Adrenal gland (tissue), 12 donors: ENCODE measurements around the gene CAMSAP2. TPM values are rescaled to one million over a fixed set of nuclear protein-coding genes. Genes with fewer than 3 reads are reported as not detected.

Experiments
- DNase-seq, 7 donors: peaks; one replicate each; pipeline ENCODE4 v3.0.0-alpha.2; 2019 to 2020
- H3K27ac ChIP-seq, 5 donors: fragments of 200-600 bp; sonication (generic) in 4 of 5; 1 replicate in 3 of 5; 2 replicates in 2 of 5; pipeline versions ENCODE4 v1.5.1 to v1.8.0; 2016 to 2020; ENCODE audit warnings: mild to moderate bottlenecking in 1 of 5
- H3K27me3 ChIP-seq: fragments of 200-600 bp; 2 replicates; pipeline ENCODE4 v1.8.0; 2021
- H3K36me3 ChIP-seq, 2 donors: fragments of 200-600 bp; replicated peaks in 1 of 2; 1 replicate in 1 of 2; 2 replicates in 1 of 2; pipeline versions ENCODE4 v1.5.1 to v1.8.0; 2018 to 2022
- H3K4me1 ChIP-seq, 2 donors: fragments of 200-600 bp; replicated peaks in 1 of 2; 1 replicate in 1 of 2; 2 replicates in 1 of 2; pipeline versions ENCODE4 v1.5.1 to v1.8.0; 2018 to 2021
- H3K4me3 ChIP-seq, 4 donors: fragments of 200-600 bp; sonication (generic) in 3 of 4; one replicate each; pipeline ENCODE4 v1.5.1; 2016 to 2018
- H3K9me3 ChIP-seq, 3 donors: fragments of 200-600 bp; sonication (generic) in 1 of 3; replicated peaks in 1 of 3; 1 replicate in 2 of 3; 2 replicates in 1 of 3; pipeline versions ENCODE4 v1.5.1 to v1.8.0; 2016 to 2021
- POLR2A ChIP-seq, 2 donors: fragments of 450-650 bp; IDR thresholded peaks; one replicate each; pipeline ENCODE4 v1.6.1; 2017; ENCODE audit warnings: antibody characterized with exemption in 2 of 2, mild to moderate bottlenecking in 2 of 2, moderate library complexity in 1 of 2
- WGBS, 4 donors: extraction: QIAGEN DNeasy Blood & Tissue Kit in 2 of 4; methylation state at CpG; one replicate each; pipeline versions ENCODE4 v1.1.5 to v1.1.7; 2013 to 2017; 5-methylcytosine and 5-hydroxymethylcytosine counted together
- intact Hi-C, 2 donors: fragments of 100-400 bp; cut with DNase I; formaldehyde crosslinking; loops; one replicate each; pipeline versions ENCODE4 v1.14.1 to v1.15.0; 2022 to 2023
- polyA plus RNA-seq, 3 donors: library from polyadenylated mRNA; stranded (reverse); fragments of 200-250 nt in 2 of 3; fragments of 350-450 nt in 1 of 3; fragmentation: Illumina TruSeq in 1 of 3; extraction: RNeasy Lipid Tissue Mini Kit (QIAGEN cat#74804) in 1 of 3; gene quantifications; one replicate each; pipeline ENCODE4 v1.2.3, GENCODE V29; 2013 to 2014
- total RNA-seq, 9 donors: library from RNA; depleted of rRNA in 4 of 9; stranded (reverse); fragments of >200 nt in 4 of 9; fragments of 120-200 nt in 1 of 9; fragmentation: NEBNext Ultra II Directional in 1 of 9; extraction: Animal tissue kit (Norgen Biotek cat#: 25700) in 1 of 9; gene quantifications; one replicate each; pipeline versions ENCODE4 v1.1.0 to v1.2.4, GENCODE V29; 2013 to 2023
- TF ChIP-seq, protein P1 (sequence below), 6 experiments: fragments of 450-650 bp in 4 of 6; fragments of 200-600 bp in 2 of 6; sonication (generic) in 1 of 6; IDR thresholded peaks; 1 replicate in 5 of 6; 2 replicates in 1 of 6; pipeline versions ENCODE4 v1.5.1 to v1.8.0; 2016 to 2021; ENCODE audit warnings: antibody characterized with exemption in 6 of 6, mild to moderate bottlenecking in 2 of 6, moderate library complexity in 1 of 6
- donor health status: healthy with polysubstance abuse.
- donor health status: Bipolar disorder and iron deficiency.
- donor health status: DM: yes; HTN: yes; CAD: no.
- donor health status: DM: no; HTN: no; CAD: no.
- donor health status: DM: no; HTN: no; CAD: no.
- donor health status: DM: yes; HTN: yes; CAD: no.

The CAMSAP2 gene
- total and polyA plus RNA-seq, 12 donors: 22.3 to 62.6 (median 33.0) TPM

DNA sequence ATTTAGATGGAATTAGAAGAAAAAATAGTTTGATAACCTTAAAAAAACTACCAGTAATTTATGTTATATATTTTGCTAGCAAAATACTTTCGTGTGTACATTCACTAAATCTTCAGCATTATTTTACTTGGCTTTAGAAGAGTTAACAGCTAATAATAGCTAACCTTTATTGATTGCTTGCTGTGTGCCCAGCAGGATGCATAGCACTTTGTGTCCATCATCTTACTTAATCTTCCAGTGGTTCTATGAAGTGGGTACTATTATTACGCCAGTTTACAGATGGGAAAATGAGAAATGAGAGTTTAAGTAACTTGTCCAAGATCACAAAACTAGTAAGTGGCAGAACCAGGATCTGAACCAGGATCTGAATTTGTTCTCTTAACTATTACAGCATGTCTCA lies 92.4 kb downstream of the CAMSAP2 start:
- H3K9me3 ChIP-seq: no peaks in the 10 kb centered on the region
- WGBS, 4 donors: 92 to 98% (median 96%) methylated on average over 2 of the region's 2 CpGs
- no peak overlapping the region for H3K4me3 ChIP-seq
- TF ChIP-seq, protein P1, sequence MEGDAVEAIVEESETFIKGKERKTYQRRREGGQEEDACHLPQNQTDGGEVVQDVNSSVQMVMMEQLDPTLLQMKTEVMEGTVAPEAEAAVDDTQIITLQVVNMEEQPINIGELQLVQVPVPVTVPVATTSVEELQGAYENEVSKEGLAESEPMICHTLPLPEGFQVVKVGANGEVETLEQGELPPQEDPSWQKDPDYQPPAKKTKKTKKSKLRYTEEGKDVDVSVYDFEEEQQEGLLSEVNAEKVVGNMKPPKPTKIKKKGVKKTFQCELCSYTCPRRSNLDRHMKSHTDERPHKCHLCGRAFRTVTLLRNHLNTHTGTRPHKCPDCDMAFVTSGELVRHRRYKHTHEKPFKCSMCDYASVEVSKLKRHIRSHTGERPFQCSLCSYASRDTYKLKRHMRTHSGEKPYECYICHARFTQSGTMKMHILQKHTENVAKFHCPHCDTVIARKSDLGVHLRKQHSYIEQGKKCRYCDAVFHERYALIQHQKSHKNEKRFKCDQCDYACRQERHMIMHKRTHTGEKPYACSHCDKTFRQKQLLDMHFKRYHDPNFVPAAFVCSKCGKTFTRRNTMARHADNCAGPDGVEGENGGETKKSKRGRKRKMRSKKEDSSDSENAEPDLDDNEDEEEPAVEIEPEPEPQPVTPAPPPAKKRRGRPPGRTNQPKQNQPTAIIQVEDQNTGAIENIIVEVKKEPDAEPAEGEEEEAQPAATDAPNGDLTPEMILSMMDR (IDR thresholded peaks at IDR 0.05): no peak
- H3K27me3 ChIP-seq: no peaks in the 10 kb centered on the region
- no peak overlapping the region for H3K27ac ChIP-seq
- peaks cover 0 to 27% of the 10 kb centered on the region in 2 donors for H3K4me1 ChIP-seq
- intact Hi-C loops: no loop called here
- no peak for DNase-seq
- peaks cover 0 to 8% of the 10 kb centered on the region in 2 donors for H3K36me3 ChIP-seq

DNA sequence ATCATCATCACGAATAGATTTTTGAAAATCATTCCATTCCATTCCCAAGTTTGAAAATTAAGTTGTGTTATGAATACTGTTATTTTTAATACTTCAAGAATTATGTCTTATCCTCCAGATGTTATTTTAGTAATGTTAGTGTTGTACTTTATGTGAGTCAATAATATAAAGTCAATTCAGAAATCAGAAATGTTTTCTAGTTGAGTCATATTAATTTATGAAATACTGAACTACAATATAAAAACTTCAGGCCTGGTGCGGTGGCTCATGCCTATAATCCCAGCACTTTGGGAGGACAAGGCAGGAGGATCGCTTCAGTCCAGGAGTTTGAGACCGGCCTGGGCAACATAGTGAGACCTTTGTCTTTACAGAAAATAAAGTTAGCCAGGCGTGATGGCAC lies 95.7 kb downstream of the CAMSAP2 start:
- no peak for TF ChIP-seq POLR2A (IDR thresholded peaks at IDR 0.05)
- TF ChIP-seq, protein P1 (IDR thresholded peaks at IDR 0.05): no peak
- 94% methylated on average over 5 of the region's 5 CpGs for WGBS, 4 donors
- DNase-seq: no peak
- intact Hi-C loops: no loop called here
- Histone ChIP-seq H3K4me1 (peaks cover 0 to 18% of the 10 kb centered on the region in 2 donors), H3K9me3 (no peaks in the 10 kb centered on the region), H3K36me3 (peaks cover 0 to 8% of the 10 kb centered on the region in 2 donors), H3K27me3 (no peaks in the 10 kb centered on the region), H3K27ac (no peak overlapping the region), H3K4me3 (no peak overlapping the region)

DNA sequence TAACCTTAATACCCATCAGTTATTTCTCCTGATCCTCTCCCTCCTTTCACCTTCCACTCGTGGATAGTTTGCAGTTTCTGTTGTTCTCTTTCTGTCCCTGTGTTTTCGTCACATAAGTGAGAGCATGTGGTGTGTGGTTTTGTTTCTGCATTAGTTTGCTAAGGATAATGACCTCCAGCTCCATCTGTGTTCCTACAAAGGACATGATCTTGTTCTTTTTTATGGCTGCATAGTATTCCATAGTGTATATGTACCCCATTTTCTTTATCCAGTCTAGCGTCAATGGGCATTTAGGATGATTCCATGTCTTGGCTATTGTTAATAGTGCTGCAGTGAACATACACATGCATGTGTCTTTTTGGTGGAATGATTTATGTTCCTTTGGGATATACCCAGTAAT lies 97.5 kb downstream of the CAMSAP2 start:
- Histone ChIP-seq H3K36me3 (peaks cover 0 to 8% of the 10 kb centered on the region in 2 donors), H3K9me3 (no peaks in the 10 kb centered on the region), H3K27me3 (no peaks in the 10 kb centered on the region), H3K4me1 (peaks cover 0 to 12% of the 10 kb centered on the region in 2 donors), H3K27ac (no peak overlapping the region), H3K4me3 (no peak overlapping the region)
- intact Hi-C loops: no loop called here
- WGBS, 4 donors: 93 to 98% (median 95%) methylated on average over 3 of the region's 3 CpGs
- no peak for DNase-seq
- no peak for TF ChIP-seq POLR2A (IDR thresholded peaks at IDR 0.05)
- TF ChIP-seq, protein P1 (IDR thresholded peaks at IDR 0.05): no peak

DNA sequence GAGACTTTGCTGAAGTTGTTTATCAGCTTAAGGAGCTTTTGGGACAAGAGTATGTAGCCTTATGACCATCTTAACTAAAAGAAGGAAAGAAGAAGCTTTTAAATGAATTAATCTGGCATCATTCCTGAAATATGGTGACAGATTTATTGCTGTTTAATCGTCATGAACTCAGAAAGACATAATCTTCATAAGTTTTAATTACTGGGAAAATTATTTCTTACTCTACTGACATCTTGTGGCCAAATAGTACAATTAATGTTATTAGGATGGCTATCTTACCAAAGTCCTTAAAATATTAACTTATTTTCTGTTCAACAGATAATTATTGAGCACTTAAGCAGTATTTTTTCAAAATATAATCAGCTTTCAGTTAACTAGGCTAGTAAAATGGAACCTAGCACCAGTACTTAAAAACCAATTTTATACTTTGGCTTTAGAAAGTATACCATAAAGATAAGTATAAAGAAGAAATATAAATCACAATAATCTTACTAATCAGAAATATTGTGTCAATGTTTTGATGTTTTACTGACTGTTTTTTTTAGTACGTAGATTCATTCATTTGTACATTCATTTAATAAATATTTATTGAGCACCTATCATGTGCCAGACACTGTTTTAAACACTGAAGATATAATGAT lies 99.4 kb downstream of the CAMSAP2 start:
- WGBS, 4 donors: 29 to 31% (median 30%) methylated on average over 2 of the region's 2 CpGs
- intact Hi-C loops: no loop called here
- TF ChIP-seq, protein P1 (IDR thresholded peaks at IDR 0.05): peak; percentile 47 to 77 (median 59)
- no peak for TF ChIP-seq POLR2A (IDR thresholded peaks at IDR 0.05)
- peaks cover 0 to 10% of the 10 kb centered on the region in 2 donors for H3K4me1 ChIP-seq
- peaks cover 0 to 9% of the 10 kb centered on the region in 2 donors for H3K36me3 ChIP-seq
- DNase-seq: no peak
- H3K27ac ChIP-seq: peak overlapping the region in 1 of 5 donors; percentile 19
- no peak overlapping the region for H3K4me3 ChIP-seq
- H3K9me3 ChIP-seq: no peaks in the 10 kb centered on the region
- no peaks in the 10 kb centered on the region for H3K27me3 ChIP-seq
